Neutrophil (primary cell): ENCODE results near the gene RHOG.
A peak's percentile ranks its signal among the peaks of the same experiment; 100 is the strongest.

ENCODE experiments used
- H3K27ac ChIP-seq: fragments of 200-600 bp; sonication (generic); 2 replicates; pipeline ENCODE4 v1.5.1; 2016; ENCODE audit warnings: mild to moderate bottlenecking, moderate library complexity
- H3K27me3 ChIP-seq: fragments of 200-600 bp; sonication (generic); 2 replicates; pipeline ENCODE4 v1.6.0; 2016; ENCODE audit warnings: mild to moderate bottlenecking
- H3K36me3 ChIP-seq: fragments of 200-600 bp; sonication (generic); 2 replicates; pipeline ENCODE4 v1.5.1; 2017
- H3K4me1 ChIP-seq, 2 experiments: fragments of 200-600 bp in 1 of 2; sonication (generic) in 1 of 2; 1 replicate in 1 of 2; 2 replicates in 1 of 2; pipeline versions ENCODE4 v1.5.1 to v1.6.1; 2013 to 2016; ENCODE audit warnings: low read depth in 1 of 2, low read length in 1 of 2, mild to moderate bottlenecking in 1 of 2, moderate library complexity in 1 of 2; ENCODE audit not compliant: control insufficient read depth in 1 of 2, insufficient read depth in 1 of 2
- H3K4me3 ChIP-seq, 2 experiments: fragments of 200-600 bp in 1 of 2; sonication (generic) in 1 of 2; 1 replicate in 1 of 2; 2 replicates in 1 of 2; pipeline ENCODE4 v1.5.1; 2013 to 2016; ENCODE audit warnings: low read depth in 1 of 2, low read length in 1 of 2, mild to moderate bottlenecking in 1 of 2, moderate library complexity in 1 of 2
- H3K9me3 ChIP-seq: fragments of 200-600 bp; sonication (generic); 2 replicates; pipeline ENCODE4 v1.5.1; 2016
- CTCF ChIP-seq: fragments of 200-600 bp; sonication (generic); IDR thresholded peaks from 2 replicates; pipeline ENCODE4 v1.5.1; 2016; ENCODE audit warnings: antibody characterized with exemption

RHOG gene

DNA sequence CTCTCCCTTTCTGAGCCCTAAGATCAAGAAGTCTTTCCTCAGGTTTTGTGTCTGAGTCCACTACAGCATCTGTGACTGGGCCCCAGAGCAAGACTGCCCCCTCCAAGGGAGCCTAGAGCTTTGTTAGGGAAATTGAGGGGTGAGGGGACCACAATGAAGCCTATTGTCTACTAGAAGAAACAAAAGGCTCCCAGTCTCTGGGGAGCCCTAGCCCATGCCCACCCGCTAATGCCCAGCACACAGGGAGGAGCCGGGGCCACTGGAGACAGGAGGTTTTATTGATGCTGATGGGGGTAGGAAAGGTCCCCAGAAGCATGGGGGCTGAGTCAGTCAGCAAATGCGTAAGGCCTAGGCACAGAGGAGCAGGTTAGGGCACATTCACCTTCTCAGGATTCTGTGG, 14.0 kb downstream of the RHOG start:
- TF ChIP-seq CTCF, result no peak
- peaks cover 71% of the 10 kb centered on the region for H3K36me3 ChIP-seq
- H3K27ac ChIP-seq, result peak overlapping the region; percentile 98
- H3K9me3 ChIP-seq, result no peaks in the 10 kb centered on the region
- no peak overlapping the region for H3K4me3 ChIP-seq
- H3K4me1 ChIP-seq, result peaks cover 76% of the 10 kb centered on the region in 2 experiments
- H3K27me3 ChIP-seq, result no peaks in the 10 kb centered on the region

- Histone ChIP-seq H3K4me1 (peaks cover 65 to 69% of the 10 kb centered on the region in 2 experiments), H3K27me3 (no peaks in the 10 kb centered on the region), H3K36me3 (peaks cover 60% of the 10 kb centered on the region), H3K9me3 (no peaks in the 10 kb centered on the region), H3K27ac (peak overlapping the region; percentile 98), H3K4me3 (peak overlapping the region in 1 of 2 experiments; percentile 20)
- no peak for TF ChIP-seq CTCF
Measured at GRCh38 chr11:3825473-3826154, 15.1 kb downstream of the RHOG start.

DNA sequence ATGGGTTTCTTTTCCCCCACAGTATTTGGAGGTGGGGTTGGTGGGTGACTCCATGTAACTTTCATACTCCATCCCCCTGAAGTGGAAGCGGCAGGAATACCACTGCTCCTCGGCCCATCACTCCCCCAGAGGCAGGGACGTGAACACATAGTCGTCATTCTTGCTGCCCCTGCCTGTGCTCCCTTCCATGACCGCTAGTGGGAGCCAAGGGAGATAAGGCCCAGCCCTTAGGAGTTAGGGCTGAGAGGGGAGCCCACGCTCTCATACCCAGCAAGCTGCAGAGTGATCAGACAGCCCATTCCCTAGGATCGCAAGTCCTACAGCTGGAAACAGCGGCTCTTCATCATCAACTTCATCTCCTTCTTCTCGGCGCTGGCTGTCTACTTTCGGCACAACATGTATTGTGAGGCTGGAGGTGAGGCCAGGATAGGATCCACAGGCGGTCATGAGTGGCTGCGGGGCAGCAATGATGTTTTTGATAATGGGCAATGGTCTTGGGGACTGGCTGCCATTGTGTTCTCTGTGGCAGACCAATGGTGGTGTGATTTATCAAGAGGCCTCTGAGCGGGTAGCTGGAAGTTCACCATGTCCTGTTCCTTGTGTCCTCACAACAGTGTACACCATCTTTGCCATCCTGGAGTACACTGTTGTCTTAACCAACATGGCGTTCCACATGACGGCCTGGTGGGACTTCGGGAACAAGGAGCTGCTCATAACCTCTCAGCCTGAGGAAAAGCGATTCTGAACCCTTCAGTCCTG, 15.9 kb downstream of the RHOG start:
- Histone ChIP-seq H3K27me3 (no peaks in the 10 kb centered on the region), H3K36me3 (peaks cover 53% of the 10 kb centered on the region), H3K4me3 (peak overlapping the region in 1 of 2 experiments; percentile 20), H3K27ac (peak overlapping the region; percentile 98), H3K4me1 (peaks cover 58 to 61% of the 10 kb centered on the region in 2 experiments), H3K9me3 (no peaks in the 10 kb centered on the region)
- peak; percentile 98 for TF ChIP-seq CTCF

DNA sequence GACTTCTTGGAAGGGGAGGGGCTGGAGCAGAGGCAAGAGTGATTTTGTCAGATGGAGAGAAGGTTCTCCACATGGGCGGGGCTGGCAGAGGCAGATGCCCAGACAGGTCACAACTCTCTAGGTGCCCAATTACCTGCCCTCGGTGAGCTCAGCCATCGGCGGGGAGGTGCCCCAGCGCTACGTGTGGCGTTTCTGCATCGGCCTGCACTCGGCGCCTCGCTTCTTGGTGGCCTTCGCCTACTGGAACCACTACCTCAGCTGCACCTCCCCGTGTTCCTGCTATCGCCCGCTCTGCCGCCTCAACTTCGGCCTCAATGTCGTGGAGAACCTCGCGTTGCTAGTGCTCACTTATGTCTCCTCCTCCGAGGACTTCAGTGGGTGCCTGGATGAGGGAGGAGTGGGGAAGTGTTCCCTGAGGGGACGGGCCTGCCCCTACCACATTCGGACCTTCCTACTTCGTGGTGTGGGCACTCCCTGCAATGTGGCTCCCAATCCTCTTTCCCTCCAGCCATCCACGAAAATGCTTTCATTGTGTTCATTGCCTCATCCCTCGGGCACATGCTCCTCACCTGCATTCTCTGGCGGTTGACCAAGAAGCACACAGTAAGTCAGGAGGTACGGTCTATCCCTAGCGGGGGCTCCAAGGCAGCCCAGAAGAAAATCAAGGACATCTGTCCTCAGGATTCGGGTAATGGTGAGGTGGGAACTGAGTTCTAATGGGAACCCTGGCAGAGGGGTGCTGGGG, 16.8 kb downstream of the RHOG start:
- H3K4me3 ChIP-seq, result peak overlapping the region in 1 of 2 experiments; percentile 20
- H3K27ac ChIP-seq, result peak overlapping the region; percentile 98
- TF ChIP-seq CTCF, result no peak
- H3K4me1 ChIP-seq, result peaks cover 48 to 52% of the 10 kb centered on the region in 2 experiments
- H3K27me3 ChIP-seq, result no peaks in the 10 kb centered on the region
- no peaks in the 10 kb centered on the region for H3K9me3 ChIP-seq
- H3K36me3 ChIP-seq, result peaks cover 43% of the 10 kb centered on the region

DNA sequence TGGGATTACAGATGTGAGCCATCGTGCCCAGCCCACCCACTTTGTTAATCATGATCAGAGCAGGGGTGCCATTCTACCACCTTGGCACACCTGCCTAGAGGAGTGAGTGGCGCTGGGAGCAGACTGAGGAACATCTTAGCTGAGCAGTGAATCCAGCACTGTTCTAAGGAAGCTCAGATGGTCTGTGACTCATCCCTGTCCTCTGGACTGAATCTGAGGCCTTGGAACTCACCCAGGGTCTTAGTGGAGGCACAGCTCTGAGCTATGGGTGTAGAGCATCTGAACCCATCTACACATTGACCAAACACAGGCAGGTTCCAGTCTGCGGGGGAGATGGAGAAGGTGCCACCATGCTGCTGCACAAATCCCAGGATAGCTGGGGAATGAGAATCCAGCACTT, 17.5 kb downstream of the RHOG start:
- Histone ChIP-seq H3K4me3 (no peak overlapping the region), H3K36me3 (peaks cover 39% of the 10 kb centered on the region), H3K27me3 (no peaks in the 10 kb centered on the region), H3K27ac (no peak overlapping the region), H3K9me3 (no peaks in the 10 kb centered on the region), H3K4me1 (peaks cover 45 to 47% of the 10 kb centered on the region in 2 experiments)
- no peak for TF ChIP-seq CTCF
